ENCODE data around the gene PSMB11.

DNA sequence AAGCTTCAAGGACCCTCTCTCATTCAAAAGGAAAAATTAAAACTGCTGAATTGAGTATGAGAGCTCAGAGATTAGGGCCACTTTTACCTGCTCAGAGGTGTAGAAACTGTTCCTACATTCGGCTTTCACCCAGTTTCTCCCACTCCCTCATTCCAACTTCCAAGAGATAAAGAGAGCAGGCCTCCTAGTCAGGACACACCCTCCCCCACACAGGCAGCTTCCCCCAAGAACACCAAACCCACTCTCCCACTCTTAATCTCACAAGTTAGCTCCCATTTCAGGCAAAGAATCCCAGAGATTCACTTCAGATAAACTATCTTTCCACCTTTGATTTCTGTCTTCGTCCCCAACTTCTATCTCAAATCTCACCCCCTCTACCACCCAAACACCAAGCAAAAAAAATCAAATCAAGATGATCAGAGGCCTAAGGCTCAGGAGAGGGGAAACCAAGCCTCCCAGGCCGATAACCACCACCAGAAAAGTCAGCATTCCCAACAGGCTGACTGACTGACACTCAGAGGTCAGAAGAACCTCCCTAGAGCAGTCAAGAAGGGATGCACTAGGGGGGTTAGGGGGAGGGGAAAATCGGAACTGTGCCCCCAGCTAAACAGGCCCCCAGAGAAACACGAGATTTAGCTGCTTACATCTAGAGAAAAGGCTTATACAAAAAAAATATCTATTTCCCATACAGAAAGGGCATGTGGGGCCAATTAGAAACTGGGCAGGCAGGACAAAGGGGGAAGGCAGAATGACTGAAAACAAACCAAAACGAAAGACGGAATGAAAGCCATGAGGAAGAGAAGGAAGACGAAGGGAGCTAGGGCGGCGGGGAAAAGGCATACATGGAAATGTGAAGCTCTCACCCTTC is 28.5 kb downstream of the PSMB11 start:
- TF ChIP-seq, protein P1, sequence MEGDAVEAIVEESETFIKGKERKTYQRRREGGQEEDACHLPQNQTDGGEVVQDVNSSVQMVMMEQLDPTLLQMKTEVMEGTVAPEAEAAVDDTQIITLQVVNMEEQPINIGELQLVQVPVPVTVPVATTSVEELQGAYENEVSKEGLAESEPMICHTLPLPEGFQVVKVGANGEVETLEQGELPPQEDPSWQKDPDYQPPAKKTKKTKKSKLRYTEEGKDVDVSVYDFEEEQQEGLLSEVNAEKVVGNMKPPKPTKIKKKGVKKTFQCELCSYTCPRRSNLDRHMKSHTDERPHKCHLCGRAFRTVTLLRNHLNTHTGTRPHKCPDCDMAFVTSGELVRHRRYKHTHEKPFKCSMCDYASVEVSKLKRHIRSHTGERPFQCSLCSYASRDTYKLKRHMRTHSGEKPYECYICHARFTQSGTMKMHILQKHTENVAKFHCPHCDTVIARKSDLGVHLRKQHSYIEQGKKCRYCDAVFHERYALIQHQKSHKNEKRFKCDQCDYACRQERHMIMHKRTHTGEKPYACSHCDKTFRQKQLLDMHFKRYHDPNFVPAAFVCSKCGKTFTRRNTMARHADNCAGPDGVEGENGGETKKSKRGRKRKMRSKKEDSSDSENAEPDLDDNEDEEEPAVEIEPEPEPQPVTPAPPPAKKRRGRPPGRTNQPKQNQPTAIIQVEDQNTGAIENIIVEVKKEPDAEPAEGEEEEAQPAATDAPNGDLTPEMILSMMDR (IDR thresholded peaks at IDR 0.05) = no peak
- TF ChIP-seq EZH2 (IDR thresholded peaks at IDR 0.05; ENCODE audit: borderline replicate concordance, insufficient read depth, low read depth, low read length, poor library complexity, severe bottlenecking) = no peak
